Central memory CD8-positive, alpha-beta T cell (primary cell): ENCODE measurements around the gene TMEM167A.

Experiments used
- ATAC-seq: fragments of 150-1000 bp; cut with Tn5 transposase; replicated peaks from 2 replicates; pipeline ENCODE4 v1.10.0; 2022; ENCODE audit warnings: mild to moderate bottlenecking, moderate FRiP score, moderate number of reproducible peaks; ENCODE audit not compliant: poor library complexity, severe bottlenecking; ENCODE audit errors: extremely low read depth
- DNase-seq, 2 donors: peaks; one replicate each; pipeline ENCODE4 v3.0.0; 2021; ENCODE audit warnings: low spot score in 2 of 2
- H3K27ac Mint-ChIP-seq: one replicate; pipeline ENCODE4 v1.8.0; 2022; ENCODE audit warnings: low read depth, mild to moderate bottlenecking, moderate library complexity, mixed read lengths
- H3K27me3 Mint-ChIP-seq: one replicate; pipeline ENCODE4 v1.8.0; 2022; ENCODE audit warnings: mixed read lengths
- H3K36me3 Mint-ChIP-seq: one replicate; pipeline ENCODE4 v1.8.0; 2022; ENCODE audit warnings: mild to moderate bottlenecking, moderate library complexity, mixed read lengths; ENCODE audit not compliant: insufficient read depth
- H3K4me1 Mint-ChIP-seq: one replicate; pipeline ENCODE4 v1.8.0; 2022; ENCODE audit warnings: mixed read lengths
- H3K4me3 Mint-ChIP-seq: one replicate; pipeline ENCODE4 v1.8.0; 2022; ENCODE audit warnings: mild to moderate bottlenecking, moderate library complexity, mixed read lengths
- H3K9me3 Mint-ChIP-seq: one replicate; pipeline ENCODE4 v1.8.0; 2022; ENCODE audit warnings: mixed read lengths

TMEM167A gene

GRCh38 chr5:83048277-83048676, 28.9 kb downstream of the TMEM167A start:
- H3K27ac Mint-ChIP-seq: no peak overlapping the region
- H3K27me3 Mint-ChIP-seq: no peaks in the 10 kb centered on the region
- H3K36me3 Mint-ChIP-seq: peaks cover 3% of the 10 kb centered on the region
- DNase-seq (no peak), ATAC-seq (no peak)
- H3K9me3 Mint-ChIP-seq: no peaks in the 10 kb centered on the region
- no peak overlapping the region for H3K4me3 Mint-ChIP-seq
- H3K4me1 Mint-ChIP-seq: no peaks in the 10 kb centered on the region

GRCh38 chr5:83044926-83045325, 32.3 kb downstream of the TMEM167A start:
- H3K9me3 Mint-ChIP-seq: no peaks in the 10 kb centered on the region
- peaks cover 1% of the 10 kb centered on the region for H3K36me3 Mint-ChIP-seq
- no peak overlapping the region for H3K4me3 Mint-ChIP-seq
- DNase-seq (no peak), ATAC-seq (no peak)
- H3K4me1 Mint-ChIP-seq: no peaks in the 10 kb centered on the region
- H3K27me3 Mint-ChIP-seq: no peaks in the 10 kb centered on the region
- no peak overlapping the region for H3K27ac Mint-ChIP-seq

GRCh38 chr5:83042507-83042906, 34.7 kb downstream of the TMEM167A start:
- DNase-seq: no peak
- no peaks in the 10 kb centered on the region for H3K4me1 Mint-ChIP-seq
- H3K4me3 Mint-ChIP-seq: no peak overlapping the region
- ATAC-seq: no peak
- H3K27ac Mint-ChIP-seq: no peak overlapping the region
- H3K27me3 Mint-ChIP-seq: no peaks in the 10 kb centered on the region
- no peaks in the 10 kb centered on the region for H3K9me3 Mint-ChIP-seq
- H3K36me3 Mint-ChIP-seq: no peaks in the 10 kb centered on the region

GRCh38 chr5:83038924-83039323, 38.3 kb downstream of the TMEM167A start:
- DNase-seq: no peak
- no peak for ATAC-seq
- H3K27ac Mint-ChIP-seq: no peak overlapping the region
- H3K4me3 Mint-ChIP-seq: no peak overlapping the region
- no peaks in the 10 kb centered on the region for H3K4me1 Mint-ChIP-seq
- no peaks in the 10 kb centered on the region for H3K36me3 Mint-ChIP-seq
- H3K9me3 Mint-ChIP-seq: no peaks in the 10 kb centered on the region
- peaks cover 7% of the 10 kb centered on the region for H3K27me3 Mint-ChIP-seq

GRCh38 chr5:83036991-83037575, 40.1 kb downstream of the TMEM167A start:
- Mint-ChIP-seq H3K27ac (no peak overlapping the region), H3K27me3 (peaks cover 17% of the 10 kb centered on the region), H3K4me1 (no peaks in the 10 kb centered on the region), H3K4me3 (no peak overlapping the region), H3K36me3 (no peaks in the 10 kb centered on the region), H3K9me3 (no peaks in the 10 kb centered on the region)
- ATAC-seq (no peak), DNase-seq (no peak)

GRCh38 chr5:83035373-83036100, 41.7 kb downstream of the TMEM167A start:
- no peak overlapping the region for H3K27ac Mint-ChIP-seq

GRCh38 chr5:83034528-83035207, 42.5 kb downstream of the TMEM167A start:
- DNase-seq: no peak

More at GRCh38 chr5:83035373-83036100, 41.7 kb downstream of the TMEM167A start:
- no peaks in the 10 kb centered on the region for H3K36me3 Mint-ChIP-seq
- H3K27me3 Mint-ChIP-seq: peaks cover 20% of the 10 kb centered on the region
- DNase-seq (no peak), ATAC-seq (no peak)
- no peaks in the 10 kb centered on the region for H3K4me1 Mint-ChIP-seq
- H3K4me3 Mint-ChIP-seq: no peak overlapping the region
- no peaks in the 10 kb centered on the region for H3K9me3 Mint-ChIP-seq

GRCh38 chr5:83034036-83034435, 43.2 kb downstream of the TMEM167A start:
- no peaks in the 10 kb centered on the region for H3K36me3 Mint-ChIP-seq
- peaks cover 20% of the 10 kb centered on the region for H3K27me3 Mint-ChIP-seq
- H3K4me1 Mint-ChIP-seq: no peaks in the 10 kb centered on the region
- H3K27ac Mint-ChIP-seq: no peak overlapping the region
- no peak for DNase-seq
- H3K9me3 Mint-ChIP-seq: no peaks in the 10 kb centered on the region
- ATAC-seq: no peak
- H3K4me3 Mint-ChIP-seq: no peak overlapping the region

More at GRCh38 chr5:83034528-83035207, 42.5 kb downstream of the TMEM167A start:
- no peak overlapping the region for H3K4me3 Mint-ChIP-seq
- no peaks in the 10 kb centered on the region for H3K4me1 Mint-ChIP-seq
- no peak for ATAC-seq
- no peaks in the 10 kb centered on the region for H3K9me3 Mint-ChIP-seq
- no peaks in the 10 kb centered on the region for H3K36me3 Mint-ChIP-seq
- peaks cover 20% of the 10 kb centered on the region for H3K27me3 Mint-ChIP-seq
- H3K27ac Mint-ChIP-seq: no peak overlapping the region

- Mint-ChIP-seq H3K4me1 (no peaks in the 10 kb centered on the region), H3K27me3 (peaks cover 20% of the 10 kb centered on the region), H3K27ac (no peak overlapping the region), H3K36me3 (no peaks in the 10 kb centered on the region), H3K9me3 (no peaks in the 10 kb centered on the region), H3K4me3 (no peak overlapping the region)
- DNase-seq (no peak), ATAC-seq (no peak)
Measured at GRCh38 chr5:83031381-83031780, 45.8 kb downstream of the TMEM167A start.

GRCh38 chr5:83029912-83030311, 47.3 kb downstream of the TMEM167A start:
- H3K4me1 Mint-ChIP-seq: no peaks in the 10 kb centered on the region
- peaks cover 18% of the 10 kb centered on the region for H3K27me3 Mint-ChIP-seq
- no peak for ATAC-seq
- H3K4me3 Mint-ChIP-seq: no peak overlapping the region
- H3K27ac Mint-ChIP-seq: no peak overlapping the region
- no peaks in the 10 kb centered on the region for H3K9me3 Mint-ChIP-seq
- H3K36me3 Mint-ChIP-seq: no peaks in the 10 kb centered on the region
- no peak for DNase-seq

- no peaks in the 10 kb centered on the region for H3K36me3 Mint-ChIP-seq
- no peaks in the 10 kb centered on the region for H3K9me3 Mint-ChIP-seq
- no peak overlapping the region for H3K4me3 Mint-ChIP-seq
- no peak overlapping the region for H3K27ac Mint-ChIP-seq
- no peak for ATAC-seq
- H3K4me1 Mint-ChIP-seq: no peaks in the 10 kb centered on the region
- DNase-seq: no peak
- H3K27me3 Mint-ChIP-seq: peaks cover 4% of the 10 kb centered on the region
Measured at GRCh38 chr5:83026930-83027687, 50.1 kb downstream of the TMEM167A start.

GRCh38 chr5:83026516-83026915, 50.7 kb downstream of the TMEM167A start:
- DNase-seq (no peak), ATAC-seq (no peak)
- no peaks in the 10 kb centered on the region for H3K36me3 Mint-ChIP-seq
- H3K4me1 Mint-ChIP-seq: no peaks in the 10 kb centered on the region
- H3K4me3 Mint-ChIP-seq: no peak overlapping the region
- H3K9me3 Mint-ChIP-seq: no peaks in the 10 kb centered on the region
- H3K27ac Mint-ChIP-seq: no peak overlapping the region
- H3K27me3 Mint-ChIP-seq: no peaks in the 10 kb centered on the region
